ENCODE measurements around the gene NKIRAS2. TPM values are rescaled to one million over a fixed set of nuclear protein-coding genes. Genes with fewer than 3 reads are reported as not detected.

The NKIRAS2 gene
- total RNA-seq, 1 donor from 2014 or later = 48.1 TPM

DNA sequence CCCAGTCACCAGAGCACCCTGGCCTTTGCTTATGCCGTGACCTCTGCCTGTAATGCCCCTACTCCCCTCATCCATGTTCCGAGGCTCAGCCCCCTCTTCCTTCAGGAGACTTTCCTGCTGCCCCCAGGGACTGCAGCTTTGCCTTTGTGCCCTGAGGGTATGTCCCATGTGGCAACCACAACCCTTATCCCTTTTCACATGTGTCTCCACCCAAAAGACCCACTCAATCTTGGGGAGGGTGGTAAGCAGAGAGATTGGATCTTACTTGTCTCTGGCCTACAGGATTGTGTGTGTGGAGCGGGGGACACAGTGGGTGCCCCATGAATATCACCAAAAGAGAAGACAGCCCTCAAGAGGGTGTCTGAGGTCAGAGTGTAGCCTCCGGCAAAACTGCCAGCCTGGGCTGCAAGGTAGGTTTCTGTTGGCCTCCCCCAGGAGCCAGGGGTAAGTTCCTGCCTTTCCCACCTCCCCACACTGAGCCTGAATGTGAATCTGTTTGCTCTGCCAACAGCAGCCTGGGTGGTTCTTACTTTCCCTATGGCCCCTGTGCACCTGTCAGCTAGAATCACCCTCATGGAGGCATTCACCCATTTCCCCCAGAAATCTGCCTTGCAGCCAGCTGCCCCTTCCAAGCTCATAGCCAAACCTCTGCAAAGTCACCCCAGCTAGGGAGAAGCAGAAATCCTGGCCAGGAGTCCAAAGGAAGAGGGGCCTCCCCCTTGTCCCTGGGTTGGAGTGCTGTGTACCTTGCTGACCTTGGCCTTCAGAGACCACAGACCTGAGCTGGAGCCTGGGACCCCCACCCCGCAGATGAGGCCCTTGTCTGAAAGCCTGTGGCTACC is 42.0 kb downstream of the NKIRAS2 start:
- TF ChIP-seq, protein P1, sequence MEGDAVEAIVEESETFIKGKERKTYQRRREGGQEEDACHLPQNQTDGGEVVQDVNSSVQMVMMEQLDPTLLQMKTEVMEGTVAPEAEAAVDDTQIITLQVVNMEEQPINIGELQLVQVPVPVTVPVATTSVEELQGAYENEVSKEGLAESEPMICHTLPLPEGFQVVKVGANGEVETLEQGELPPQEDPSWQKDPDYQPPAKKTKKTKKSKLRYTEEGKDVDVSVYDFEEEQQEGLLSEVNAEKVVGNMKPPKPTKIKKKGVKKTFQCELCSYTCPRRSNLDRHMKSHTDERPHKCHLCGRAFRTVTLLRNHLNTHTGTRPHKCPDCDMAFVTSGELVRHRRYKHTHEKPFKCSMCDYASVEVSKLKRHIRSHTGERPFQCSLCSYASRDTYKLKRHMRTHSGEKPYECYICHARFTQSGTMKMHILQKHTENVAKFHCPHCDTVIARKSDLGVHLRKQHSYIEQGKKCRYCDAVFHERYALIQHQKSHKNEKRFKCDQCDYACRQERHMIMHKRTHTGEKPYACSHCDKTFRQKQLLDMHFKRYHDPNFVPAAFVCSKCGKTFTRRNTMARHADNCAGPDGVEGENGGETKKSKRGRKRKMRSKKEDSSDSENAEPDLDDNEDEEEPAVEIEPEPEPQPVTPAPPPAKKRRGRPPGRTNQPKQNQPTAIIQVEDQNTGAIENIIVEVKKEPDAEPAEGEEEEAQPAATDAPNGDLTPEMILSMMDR (IDR thresholded peaks at IDR 0.05; ENCODE audit: unreplicated experiment) = no peak
- no peak overlapping the region for H3K27ac Mint-ChIP-seq
- no peak for DNase-seq (ENCODE audit: low spot score in 2 of 2, unreplicated experiment in 2 of 2)
- H3K36me3 Mint-ChIP-seq = no peaks in the 10 kb centered on the region
- H3K27me3 Mint-ChIP-seq (ENCODE audit: low read depth) = peaks cover 3% of the 10 kb centered on the region
- no peaks in the 10 kb centered on the region for H3K9me3 Mint-ChIP-seq
- no peak overlapping the region for H3K4me3 Mint-ChIP-seq
- peaks cover 2% of the 10 kb centered on the region for H3K4me1 Mint-ChIP-seq

DNA sequence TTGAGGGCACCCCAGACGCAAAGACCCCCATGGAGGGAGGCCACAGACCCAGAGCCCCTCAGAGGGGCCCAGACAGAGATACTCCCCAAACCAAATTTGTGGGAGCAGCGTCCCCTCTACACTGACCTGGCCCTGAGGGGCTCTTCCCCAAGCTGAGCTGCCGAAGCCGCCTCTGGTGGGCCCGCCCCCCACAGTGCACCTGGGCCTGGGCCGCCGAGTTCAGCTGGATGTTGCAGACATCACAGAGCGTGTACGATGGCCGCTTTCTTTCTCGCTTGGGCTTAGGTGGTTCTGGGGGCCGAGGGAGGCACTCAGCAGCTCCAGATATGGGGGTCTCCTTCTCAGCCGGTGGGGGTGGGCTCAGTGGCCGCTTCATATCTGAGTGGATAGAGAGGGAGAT is 42.8 kb downstream of the NKIRAS2 start:
- Mint-ChIP-seq H3K27ac (no peak overlapping the region), H3K36me3 (no peaks in the 10 kb centered on the region), H3K4me1 (peaks cover 6% of the 10 kb centered on the region), H3K27me3 (ENCODE audit: low read depth) (peaks cover 3% of the 10 kb centered on the region), H3K4me3 (no peak overlapping the region), H3K9me3 (no peaks in the 10 kb centered on the region)
- TF ChIP-seq, protein P1 (IDR thresholded peaks at IDR 0.05; ENCODE audit: unreplicated experiment) = no peak
- no peak for DNase-seq (ENCODE audit: low spot score in 2 of 2, unreplicated experiment in 2 of 2)

DNA sequence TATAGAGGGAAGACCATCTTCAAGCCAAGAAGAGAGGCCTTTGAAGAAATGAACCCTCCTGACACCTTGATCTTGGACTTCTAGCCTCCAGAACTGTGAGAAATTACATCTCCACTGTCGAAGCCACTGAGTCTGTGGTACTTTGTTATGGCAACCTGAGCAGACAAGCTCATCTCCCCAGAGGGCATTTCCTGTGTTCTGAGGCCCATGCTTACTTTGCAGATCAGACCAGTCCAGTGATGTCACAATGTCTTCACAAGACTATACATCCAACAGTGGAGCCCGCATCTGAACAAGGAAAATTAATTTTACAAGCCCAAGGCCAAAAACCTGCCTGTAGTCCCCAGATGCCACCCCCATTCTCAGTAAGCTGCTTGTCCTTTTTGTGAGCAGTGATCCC is 45.3 kb downstream of the NKIRAS2 start:
- no peak for DNase-seq (ENCODE audit: low spot score in 2 of 2, unreplicated experiment in 2 of 2)
- Mint-ChIP-seq H3K36me3 (no peaks in the 10 kb centered on the region), H3K9me3 (no peaks in the 10 kb centered on the region), H3K27me3 (ENCODE audit: low read depth) (peaks cover 3% of the 10 kb centered on the region), H3K4me3 (no peak overlapping the region), H3K4me1 (peaks cover 10% of the 10 kb centered on the region), H3K27ac (no peak overlapping the region)
- TF ChIP-seq, protein P1 (IDR thresholded peaks at IDR 0.05; ENCODE audit: unreplicated experiment) = no peak

DNA sequence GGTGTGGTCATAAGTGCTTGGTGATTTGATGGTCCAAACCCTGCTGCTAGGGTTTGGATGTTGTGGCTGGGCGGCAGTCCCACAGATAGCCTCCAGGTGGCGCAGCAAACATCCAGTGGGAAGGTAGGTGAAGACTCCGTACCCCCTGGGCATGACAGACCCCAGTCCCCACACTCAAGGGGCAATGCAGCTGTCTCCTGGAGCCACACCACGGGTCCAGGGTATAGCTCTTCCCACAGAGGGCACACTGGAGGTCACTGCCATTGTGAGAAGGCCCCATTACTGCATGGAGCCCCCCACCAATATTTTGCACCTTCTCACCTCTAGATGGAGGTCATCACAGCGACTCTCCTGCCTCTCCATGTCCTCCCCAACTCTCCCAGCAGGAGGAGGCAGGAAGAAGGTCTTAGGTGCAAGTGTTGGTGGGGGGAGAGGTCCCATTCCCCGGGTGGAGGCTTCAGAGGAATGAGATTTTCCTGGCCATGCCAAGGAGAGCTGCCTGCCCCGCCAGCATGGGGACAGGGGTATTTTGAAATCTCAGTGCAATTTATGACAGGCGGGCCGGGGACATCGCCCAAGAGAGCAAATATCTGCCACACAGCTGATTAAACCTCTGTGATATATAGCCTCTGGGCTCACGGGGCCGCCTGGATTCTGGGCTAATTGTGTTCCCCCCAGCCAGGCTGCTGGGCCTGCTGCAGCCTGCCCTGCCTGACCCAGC is 47.6 kb downstream of the NKIRAS2 start:
- Mint-ChIP-seq H3K9me3 (no peaks in the 10 kb centered on the region), H3K27ac (no peak overlapping the region), H3K4me1 (peaks cover 10% of the 10 kb centered on the region), H3K36me3 (no peaks in the 10 kb centered on the region), H3K27me3 (ENCODE audit: low read depth) (peaks cover 23% of the 10 kb centered on the region), H3K4me3 (no peak overlapping the region)
- DNase-seq (ENCODE audit: low spot score in 2 of 2, unreplicated experiment in 2 of 2) = peak in 1 of 2 experiments; percentile 84
- TF ChIP-seq, protein P1 (IDR thresholded peaks at IDR 0.05; ENCODE audit: unreplicated experiment) = peak; percentile 95

DNA sequence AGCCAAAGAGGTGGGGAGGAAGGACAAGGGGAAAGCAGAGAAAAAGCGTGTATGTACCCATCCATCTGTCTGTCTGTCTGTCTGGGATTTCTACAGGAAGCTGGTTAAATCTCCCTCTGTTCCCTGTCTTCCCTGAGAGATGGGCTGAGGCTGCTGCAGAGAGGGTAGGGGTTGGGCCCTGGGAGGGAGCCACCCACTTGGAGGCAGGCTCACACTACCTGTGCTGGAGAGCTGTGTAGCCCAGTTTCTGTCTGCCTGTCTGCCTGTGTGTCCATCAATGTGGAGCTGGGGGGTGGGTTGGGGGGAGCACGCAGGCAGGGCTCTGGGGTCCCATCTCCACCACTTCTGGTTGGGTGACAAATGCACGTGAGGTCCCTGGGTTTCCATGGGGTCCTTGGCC is 49.1 kb downstream of the NKIRAS2 start:
- Mint-ChIP-seq H3K4me3 (no peak overlapping the region), H3K36me3 (no peaks in the 10 kb centered on the region)
- TF ChIP-seq, protein P1 (IDR thresholded peaks at IDR 0.05; ENCODE audit: unreplicated experiment) = no peak

More for the DNA sequence above, 49.1 kb downstream of the NKIRAS2 start:
- no peak for DNase-seq (ENCODE audit: low spot score in 2 of 2, unreplicated experiment in 2 of 2)
- no peak overlapping the region for H3K27ac Mint-ChIP-seq
- peaks cover 36% of the 10 kb centered on the region for H3K27me3 Mint-ChIP-seq (ENCODE audit: low read depth)
- no peaks in the 10 kb centered on the region for H3K9me3 Mint-ChIP-seq
- peaks cover 10% of the 10 kb centered on the region for H3K4me1 Mint-ChIP-seq
